ENCODE measurements around the gene LBH. TPM values are rescaled to one million over a fixed set of nuclear protein-coding genes. Genes with fewer than 3 reads are reported as not detected.

Gene LBH
- total RNA-seq: 57.0 and 83.7 TPM in 2 replicates

DNA sequence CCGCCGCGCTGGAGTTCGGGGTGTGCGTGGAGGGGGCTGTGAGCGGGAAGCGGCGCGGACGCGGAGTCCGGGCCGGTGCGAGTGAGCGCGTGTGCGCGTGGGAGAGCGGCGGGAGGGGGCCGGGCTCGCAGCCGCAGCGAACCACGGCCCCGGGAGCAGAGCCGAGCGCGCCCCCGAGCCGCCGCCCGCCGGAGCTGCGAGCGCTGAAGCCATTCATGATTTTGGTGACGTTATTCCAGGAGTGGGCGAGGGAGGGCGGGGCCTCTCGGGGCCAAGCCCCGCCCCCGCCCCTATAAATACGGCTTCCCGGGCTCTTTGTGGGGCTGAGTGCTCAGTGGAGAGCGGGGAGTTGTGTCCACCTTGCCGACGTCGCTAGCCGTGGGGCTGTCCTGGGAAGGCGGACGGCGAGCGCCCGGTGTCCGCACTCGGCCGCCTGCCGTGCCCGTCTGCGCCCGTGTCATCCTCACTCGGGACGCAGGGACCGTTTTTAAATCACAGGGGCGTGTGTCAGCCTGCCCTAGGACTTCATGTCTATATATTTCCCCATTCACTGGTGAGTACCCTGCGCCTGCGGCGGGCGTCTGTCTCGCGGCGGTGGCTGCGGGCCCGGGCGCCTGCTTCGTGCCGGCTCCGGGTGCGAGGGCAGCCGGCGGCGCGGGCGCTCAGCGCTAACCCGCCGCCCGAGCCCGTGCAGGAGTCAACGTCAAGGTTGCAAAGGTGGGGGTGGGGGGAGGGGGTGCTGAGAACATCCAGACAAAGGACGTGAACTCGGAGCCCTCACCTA, at the start of gene LBH:
Gene LBH, plus strand, starts transcription at position 323 of the 784 bp plus-strand sequence. Its CDS starts 205 bp downstream, at position 528.
- Histone ChIP-seq H3K4me3 (ENCODE audit: low read depth, low read length) (peak within 1 kb of the TSS; percentile 62), H3K27me3 (ENCODE audit: control insufficient read depth, insufficient read depth, low read length) (no peaks in the 10 kb centered on the region), H3K36me3 (ENCODE audit: control insufficient read depth, insufficient read depth, low read length) (peaks cover 5% of the 10 kb centered on the region)
- DNase-seq (ENCODE audit: low read depth): no peak
- TF ChIP-seq, protein P1, sequence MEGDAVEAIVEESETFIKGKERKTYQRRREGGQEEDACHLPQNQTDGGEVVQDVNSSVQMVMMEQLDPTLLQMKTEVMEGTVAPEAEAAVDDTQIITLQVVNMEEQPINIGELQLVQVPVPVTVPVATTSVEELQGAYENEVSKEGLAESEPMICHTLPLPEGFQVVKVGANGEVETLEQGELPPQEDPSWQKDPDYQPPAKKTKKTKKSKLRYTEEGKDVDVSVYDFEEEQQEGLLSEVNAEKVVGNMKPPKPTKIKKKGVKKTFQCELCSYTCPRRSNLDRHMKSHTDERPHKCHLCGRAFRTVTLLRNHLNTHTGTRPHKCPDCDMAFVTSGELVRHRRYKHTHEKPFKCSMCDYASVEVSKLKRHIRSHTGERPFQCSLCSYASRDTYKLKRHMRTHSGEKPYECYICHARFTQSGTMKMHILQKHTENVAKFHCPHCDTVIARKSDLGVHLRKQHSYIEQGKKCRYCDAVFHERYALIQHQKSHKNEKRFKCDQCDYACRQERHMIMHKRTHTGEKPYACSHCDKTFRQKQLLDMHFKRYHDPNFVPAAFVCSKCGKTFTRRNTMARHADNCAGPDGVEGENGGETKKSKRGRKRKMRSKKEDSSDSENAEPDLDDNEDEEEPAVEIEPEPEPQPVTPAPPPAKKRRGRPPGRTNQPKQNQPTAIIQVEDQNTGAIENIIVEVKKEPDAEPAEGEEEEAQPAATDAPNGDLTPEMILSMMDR (IDR thresholded peaks at IDR 0.05; ENCODE audit: insufficient read depth, low read length, poor library complexity, severe bottlenecking): no peak

GRCh38 chr2:30184035-30184434, 47.3 kb upstream of the LBH start:
- Histone ChIP-seq H3K4me3 (ENCODE audit: low read depth, low read length) (no peak overlapping the region), H3K27me3 (ENCODE audit: control insufficient read depth, insufficient read depth, low read length) (peaks cover 4% of the 10 kb centered on the region), H3K36me3 (ENCODE audit: control insufficient read depth, insufficient read depth, low read length) (no peaks in the 10 kb centered on the region)
- no peak for DNase-seq (ENCODE audit: low read depth)
- TF ChIP-seq, protein P1 (IDR thresholded peaks at IDR 0.05; ENCODE audit: insufficient read depth, low read length, poor library complexity, severe bottlenecking): no peak

- DNase-seq (ENCODE audit: low read depth): no peak
- TF ChIP-seq, protein P1 (IDR thresholded peaks at IDR 0.05; ENCODE audit: insufficient read depth, low read length, poor library complexity, severe bottlenecking): no peak
- H3K4me3 ChIP-seq (ENCODE audit: low read depth, low read length): no peak overlapping the region
- H3K27me3 ChIP-seq (ENCODE audit: control insufficient read depth, insufficient read depth, low read length): peaks cover 2% of the 10 kb centered on the region
- H3K36me3 ChIP-seq (ENCODE audit: control insufficient read depth, insufficient read depth, low read length): no peaks in the 10 kb centered on the region
Measured at GRCh38 chr2:30185178-30185577, 46.2 kb upstream of the LBH start.

- peaks cover 2% of the 10 kb centered on the region for H3K27me3 ChIP-seq (ENCODE audit: control insufficient read depth, insufficient read depth, low read length)
- no peaks in the 10 kb centered on the region for H3K36me3 ChIP-seq (ENCODE audit: control insufficient read depth, insufficient read depth, low read length)
- TF ChIP-seq, protein P1 (IDR thresholded peaks at IDR 0.05; ENCODE audit: insufficient read depth, low read length, poor library complexity, severe bottlenecking): no peak
- H3K4me3 ChIP-seq (ENCODE audit: low read depth, low read length): no peak overlapping the region
- DNase-seq (ENCODE audit: low read depth): no peak
Measured at GRCh38 chr2:30188292-30188691, 43.0 kb upstream of the LBH start.

- no peaks in the 10 kb centered on the region for H3K27me3 ChIP-seq (ENCODE audit: control insufficient read depth, insufficient read depth, low read length)
- H3K36me3 ChIP-seq (ENCODE audit: control insufficient read depth, insufficient read depth, low read length): no peaks in the 10 kb centered on the region
- DNase-seq (ENCODE audit: low read depth): no peak
- H3K4me3 ChIP-seq (ENCODE audit: low read depth, low read length): no peak overlapping the region
- TF ChIP-seq, protein P1 (IDR thresholded peaks at IDR 0.05; ENCODE audit: insufficient read depth, low read length, poor library complexity, severe bottlenecking): no peak
Measured at GRCh38 chr2:30190637-30191036, 40.7 kb upstream of the LBH start.

DNA sequence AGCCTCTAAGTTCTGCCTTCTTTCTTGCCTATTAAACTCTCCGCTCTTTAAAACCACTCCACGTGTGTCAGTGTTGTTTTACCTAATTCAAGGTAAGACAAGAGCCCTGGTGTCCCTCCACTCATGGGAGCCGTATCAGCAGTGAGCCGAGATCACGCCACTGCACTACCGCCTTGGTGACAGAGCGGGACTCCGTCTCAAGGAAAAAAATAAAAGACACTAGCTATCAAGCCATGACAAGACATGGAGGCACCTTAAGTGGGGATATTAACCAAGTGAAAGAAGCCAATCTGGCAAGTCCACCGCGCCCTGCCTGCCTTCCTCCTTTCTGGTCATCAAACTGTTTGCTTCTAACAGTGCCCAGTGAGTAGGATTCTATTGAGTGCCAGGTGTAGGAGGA, 40.2 kb upstream of the LBH start:
- DNase-seq (ENCODE audit: low read depth): no peak
- Histone ChIP-seq H3K27me3 (ENCODE audit: control insufficient read depth, insufficient read depth, low read length) (no peaks in the 10 kb centered on the region), H3K36me3 (ENCODE audit: control insufficient read depth, insufficient read depth, low read length) (no peaks in the 10 kb centered on the region), H3K4me3 (ENCODE audit: low read depth, low read length) (no peak overlapping the region)
- TF ChIP-seq, protein P1 (IDR thresholded peaks at IDR 0.05; ENCODE audit: insufficient read depth, low read length, poor library complexity, severe bottlenecking): no peak
